CD4-positive, alpha-beta T cell (primary cell): Measurements from ENCODE around the gene ERP27. TPM values are rescaled to one million over a fixed set of nuclear protein-coding genes. Genes with fewer than 3 reads are reported as not detected.

Experiments
- ATAC-seq: fragments of 200-7000 bp; cut with Tn5 transposase; one replicate; pipeline ENCODE4 v1.10.0; 2022; ENCODE audit warnings: mild to moderate bottlenecking; ENCODE audit not compliant: poor library complexity
- CTCF ChIA-PET: fragments of 350-600 bp; sonication (Branson Sonifier 250); formaldehyde crosslinking; loops from one replicate; lab custom pipeline; 2021; ENCODE audit warnings: antibody characterized with exemption, inconsistent platforms; lab: Charles Lee
- POLR2A ChIA-PET: fragments of 350-600 bp; sonication (Branson Sonifier 250); formaldehyde crosslinking; loops from one replicate; lab custom pipeline; 2021; ENCODE audit warnings: antibody characterized with exemption, inconsistent platforms; lab: Charles Lee
- DNase-seq, 14 experiments: peaks; one replicate each; pipeline ENCODE4 v3.0.0-alpha.2; 2013 to 2020; ENCODE audit warnings: mixed read lengths in 2 of 14
- H3K27ac ChIP-seq, 2 donors: one replicate each; pipeline versions ENCODE4 v1.5.1 to v1.7.0; 2013; ENCODE audit warnings: low read length in 2 of 2, low read depth in 1 of 2, mild to moderate bottlenecking in 1 of 2
- H3K27me3 ChIP-seq, 2 experiments: 1 replicate in 1 of 2; 2 replicates in 1 of 2; pipeline versions ENCODE4 v1.6.1 to v1.7.0; 2013; ENCODE audit warnings: low read length in 2 of 2, control low read depth in 1 of 2, mild to moderate bottlenecking in 1 of 2, moderate library complexity in 1 of 2; ENCODE audit not compliant: insufficient read depth in 2 of 2, control insufficient read depth in 1 of 2
- H3K36me3 ChIP-seq: one replicate; pipeline ENCODE4 v1.6.1; 2013; ENCODE audit warnings: low read length, control low read depth; ENCODE audit not compliant: insufficient read depth
- H3K4me1 ChIP-seq: one replicate; pipeline ENCODE4 v1.6.1; 2013; ENCODE audit warnings: low read length, control low read depth; ENCODE audit not compliant: insufficient read depth
- H3K4me3 ChIP-seq: one replicate; pipeline ENCODE4 v1.5.1; 2013; ENCODE audit warnings: mild to moderate bottlenecking, low read length, moderate library complexity
- H3K9me3 ChIP-seq, 2 experiments: 1 replicate in 1 of 2; 2 replicates in 1 of 2; pipeline versions ENCODE4 v1.6.1 to v1.7.0; 2013; ENCODE audit warnings: low read length in 2 of 2, mild to moderate bottlenecking in 2 of 2, control low read depth in 1 of 2, moderate library complexity in 1 of 2; ENCODE audit not compliant: control insufficient read depth in 1 of 2, insufficient read depth in 1 of 2
- H3K27ac Mint-ChIP-seq: one replicate; pipeline ENCODE4 v1.8.0; 2020; ENCODE audit warnings: mixed read lengths
- H3K27me3 Mint-ChIP-seq: one replicate; pipeline ENCODE4 v1.8.0; 2021; ENCODE audit warnings: mixed read lengths
- H3K36me3 Mint-ChIP-seq: one replicate; pipeline ENCODE4 v1.8.0; 2021; ENCODE audit warnings: low read depth, mixed read lengths
- H3K4me1 Mint-ChIP-seq: one replicate; pipeline ENCODE4 v1.8.0; 2021; ENCODE audit warnings: low read depth, mixed read lengths
- H3K4me3 Mint-ChIP-seq: one replicate; pipeline ENCODE4 v1.8.0; 2020; ENCODE audit warnings: mild to moderate bottlenecking, mixed read lengths
- H3K9me3 Mint-ChIP-seq: one replicate; pipeline ENCODE4 v1.8.0; 2020; ENCODE audit warnings: mixed read lengths
- intact Hi-C, 2 experiments: fragments of 100-400 bp; cut with DNase I in 1 of 2; cut with micrococcal nuclease in 1 of 2; formaldehyde crosslinking; loops; one replicate each; pipeline versions ENCODE4 v1.15.1 to v1.9.0; 2023 to 2025; cut with DNase I, micrococcal nuclease
- total RNA-seq, 174 experiments: library from RNA in 2 of 174; stranded (reverse) in 2 of 174; gene quantifications; one replicate each; pipeline ENCODE4 v1.2.3 and lab custom pipeline; 2021 to 2026
- TF ChIP-seq, protein P1 (sequence below): fragments of 200-600 bp; IDR thresholded peaks from one replicate; pipeline ENCODE4 v1.8.0; 2022; ENCODE audit warnings: antibody characterized with exemption, mild to moderate bottlenecking

Gene ERP27
- total RNA-seq, 2 experiments from 2014 or later = 16.2 to 17.1 TPM

DNA sequence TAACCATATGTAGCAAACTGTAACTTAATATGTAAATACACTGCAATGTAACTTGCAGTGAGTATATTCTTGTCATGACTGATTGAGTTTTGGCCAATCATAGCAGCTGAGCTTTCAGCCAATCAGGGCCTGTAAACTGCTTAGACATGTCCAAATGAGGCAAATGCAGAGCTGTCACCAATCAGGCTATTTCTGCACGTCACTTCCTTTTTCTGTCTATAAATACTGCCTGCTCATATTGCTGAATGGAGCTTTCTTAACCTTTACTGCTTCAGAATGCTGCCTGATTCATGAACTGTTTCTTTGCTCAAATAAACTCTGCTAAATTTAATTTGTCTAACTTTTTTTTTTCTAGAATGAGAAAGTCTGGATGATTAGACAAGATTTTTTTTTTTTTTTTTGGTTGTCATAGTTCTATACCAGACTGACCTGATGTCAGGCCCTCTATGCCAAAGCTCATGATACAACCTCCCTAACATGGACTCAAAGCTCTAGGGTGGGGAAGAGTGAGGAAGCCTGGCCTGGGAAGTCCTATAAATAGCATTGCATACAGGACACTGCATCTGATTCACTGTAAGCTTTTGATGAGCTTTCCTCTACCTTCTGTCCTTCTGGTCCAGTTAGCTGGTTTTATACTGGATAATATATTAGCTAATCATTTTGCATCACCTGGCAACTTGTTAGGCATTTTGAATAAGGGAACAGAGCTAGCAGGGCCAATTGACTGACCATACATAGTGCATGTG is 64.7 kb downstream of the ERP27 start:
- H3K27ac Mint-ChIP-seq = no peak overlapping the region
- TF ChIP-seq, protein P1, sequence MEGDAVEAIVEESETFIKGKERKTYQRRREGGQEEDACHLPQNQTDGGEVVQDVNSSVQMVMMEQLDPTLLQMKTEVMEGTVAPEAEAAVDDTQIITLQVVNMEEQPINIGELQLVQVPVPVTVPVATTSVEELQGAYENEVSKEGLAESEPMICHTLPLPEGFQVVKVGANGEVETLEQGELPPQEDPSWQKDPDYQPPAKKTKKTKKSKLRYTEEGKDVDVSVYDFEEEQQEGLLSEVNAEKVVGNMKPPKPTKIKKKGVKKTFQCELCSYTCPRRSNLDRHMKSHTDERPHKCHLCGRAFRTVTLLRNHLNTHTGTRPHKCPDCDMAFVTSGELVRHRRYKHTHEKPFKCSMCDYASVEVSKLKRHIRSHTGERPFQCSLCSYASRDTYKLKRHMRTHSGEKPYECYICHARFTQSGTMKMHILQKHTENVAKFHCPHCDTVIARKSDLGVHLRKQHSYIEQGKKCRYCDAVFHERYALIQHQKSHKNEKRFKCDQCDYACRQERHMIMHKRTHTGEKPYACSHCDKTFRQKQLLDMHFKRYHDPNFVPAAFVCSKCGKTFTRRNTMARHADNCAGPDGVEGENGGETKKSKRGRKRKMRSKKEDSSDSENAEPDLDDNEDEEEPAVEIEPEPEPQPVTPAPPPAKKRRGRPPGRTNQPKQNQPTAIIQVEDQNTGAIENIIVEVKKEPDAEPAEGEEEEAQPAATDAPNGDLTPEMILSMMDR = no peak
- ChIA-PET POLR2A (interaction anchor here (0.6 to 0.7 kb wide), 2 partner anchors 11 to 110 kb away, joined by 4 to 6 read pairs; no protein-coding TSS in a partner anchor), CTCF (interaction anchor here (0.8 kb wide), 1 partner anchor 10 kb away, joined by 3 read pairs; no protein-coding TSS in a partner anchor)
- no peak for ATAC-seq
- H3K4me3 ChIP-seq = no peak overlapping the region
- intact Hi-C loops = no loop called here
- peaks cover 0 to 5% of the 10 kb centered on the region in 2 experiments for H3K9me3 ChIP-seq
- H3K4me1 Mint-ChIP-seq = no peaks in the 10 kb centered on the region
- no peak overlapping the region for H3K4me3 Mint-ChIP-seq
- H3K4me1 ChIP-seq = no peaks in the 10 kb centered on the region
- no peaks in the 10 kb centered on the region for H3K36me3 ChIP-seq
- H3K27me3 ChIP-seq = peaks cover 0 to 2% of the 10 kb centered on the region in 2 experiments
- no peaks in the 10 kb centered on the region for H3K36me3 Mint-ChIP-seq
- no peak overlapping the region for H3K27ac ChIP-seq
- no peaks in the 10 kb centered on the region for H3K27me3 Mint-ChIP-seq
- DNase-seq = no peak
- H3K9me3 Mint-ChIP-seq = no peaks in the 10 kb centered on the region

GRCh38 chr12:14871886-14872285 is 66.5 kb downstream of the ERP27 start:
- intact Hi-C loops = no loop called here
- Histone ChIP-seq H3K4me1 (no peaks in the 10 kb centered on the region), H3K36me3 (no peaks in the 10 kb centered on the region), H3K27ac (no peak overlapping the region), H3K27me3 (peaks cover 0 to 2% of the 10 kb centered on the region in 2 experiments), H3K4me3 (no peak overlapping the region), H3K9me3 (peaks cover 0 to 12% of the 10 kb centered on the region in 2 experiments)
- Mint-ChIP-seq H3K4me1 (no peaks in the 10 kb centered on the region), H3K36me3 (no peaks in the 10 kb centered on the region), H3K4me3 (no peak overlapping the region), H3K27ac (no peak overlapping the region), H3K9me3 (no peaks in the 10 kb centered on the region), H3K27me3 (no peaks in the 10 kb centered on the region)
- DNase-seq (no peak), ATAC-seq (no peak)
- TF ChIP-seq, protein P1 = no peak
- ChIA-PET CTCF (no interaction called here), POLR2A (no interaction called here)

- Histone ChIP-seq H3K4me3 (no peak overlapping the region), H3K27me3 (peaks cover 0 to 2% of the 10 kb centered on the region in 2 experiments), H3K9me3 (peaks cover 0 to 15% of the 10 kb centered on the region in 2 experiments), H3K27ac (no peak overlapping the region), H3K4me1 (no peaks in the 10 kb centered on the region), H3K36me3 (no peaks in the 10 kb centered on the region)
- H3K36me3 Mint-ChIP-seq = no peaks in the 10 kb centered on the region
- DNase-seq (no peak), ATAC-seq (no peak)
- ChIA-PET CTCF (no interaction called here), POLR2A (no interaction called here)
- H3K9me3 Mint-ChIP-seq = no peaks in the 10 kb centered on the region
- H3K27ac Mint-ChIP-seq = no peak overlapping the region
- H3K4me3 Mint-ChIP-seq = no peak overlapping the region
- H3K27me3 Mint-ChIP-seq = no peaks in the 10 kb centered on the region
- TF ChIP-seq, protein P1 = no peak
- intact Hi-C loops = no loop called here
- H3K4me1 Mint-ChIP-seq = no peaks in the 10 kb centered on the region
Observed at GRCh38 chr12:14871247-14871646, 67.1 kb downstream of the ERP27 start.
